GM12878 (cell line): ENCODE measurements around the gene TLR5. TPM values are rescaled to one million over a fixed set of nuclear protein-coding genes. Genes with fewer than 3 reads are reported as not detected.

ENCODE experiments used
- ATAC-seq: fragments of 200-7000 bp; cut with Tn5 transposase; 3 replicates; pipeline ENCODE4 v1.9.1; 2020; ENCODE audit warnings: mild to moderate bottlenecking, moderate library complexity
- BruUV-seq: library from RNA; stranded (reverse); fragments of 400-500 nt; replicated peaks from 2 replicates; lab custom pipeline; 2021; lab: Mats Ljungman, UMichigan
- CTCF ChIA-PET: fragments of 300-600 bp; sonication (Branson Sonifier 250); formaldehyde crosslinking; extraction: SDS; loops from one replicate; lab custom pipeline; 2021; ENCODE audit warnings: inconsistent platforms; lab: Yijun Ruan, JAX
- POLR2A ChIA-PET: fragments of 350-600 bp; formaldehyde crosslinking; extraction: SDS; loops from one replicate; lab custom pipeline; 2021; ENCODE audit warnings: inconsistent platforms; lab: Charles Lee
- RAD21 ChIA-PET: fragments of 300-600 bp; sonication (Branson Sonifier 250); formaldehyde crosslinking; loops from one replicate; lab custom pipeline; 2023; ENCODE audit warnings: antibody characterized with exemption; ENCODE audit not compliant: unreplicated experiment; lab: Charles Lee
- SMC1A ChIA-PET: fragments of 300-600 bp; sonication (Branson Sonifier 250); formaldehyde crosslinking; loops from one replicate; lab custom pipeline; 2023; ENCODE audit not compliant: unreplicated experiment, uncharacterized antibody; lab: Charles Lee
- DNase-seq: peaks from one replicate; pipeline ENCODE4 v3.0.0-alpha.2; 2011; ENCODE audit warnings: low read depth, low spot score
- FAIRE-seq: peaks from 3 replicates; lab custom pipeline; 2011; peaks lifted over from hg19 to GRCh38; lab: Jason Lieb, UNC
- H2AFZ ChIP-seq: 2 replicates; pipeline ENCODE4 v1.6.0; 2011; ENCODE audit warnings: low read depth, low read length, control low read depth; ENCODE audit not compliant: control insufficient read depth
- H3K27ac ChIP-seq: 2 replicates; pipeline ENCODE4 v1.5.1; 2011; ENCODE audit warnings: control low read depth; ENCODE audit not compliant: control insufficient read depth, insufficient read depth
- H3K27me3 ChIP-seq, 2 experiments: replicated peaks in 1 of 2; 2 replicates each; pipeline versions ENCODE4 v1.6.0 to v1.6.1; 2011; ENCODE audit warnings: low read length in 1 of 2; ENCODE audit not compliant: control insufficient read depth in 2 of 2, insufficient read depth in 2 of 2
- H3K36me3 ChIP-seq, 2 experiments: 2 replicates each; pipeline ENCODE4 v1.5.1; 2011; ENCODE audit warnings: low read length in 1 of 2; ENCODE audit not compliant: control insufficient read depth in 2 of 2, insufficient read depth in 2 of 2
- H3K4me1 ChIP-seq: 2 replicates; pipeline ENCODE4 v1.6.1; 2011; ENCODE audit warnings: mild to moderate bottlenecking, low read length, moderate library complexity, mixed read lengths; ENCODE audit not compliant: control insufficient read depth, insufficient read depth
- H3K4me2 ChIP-seq: 2 replicates; pipeline ENCODE4 v1.6.0; 2011; ENCODE audit warnings: control low read depth; ENCODE audit not compliant: control insufficient read depth, insufficient read depth
- H3K4me3 ChIP-seq: fragments of 200-600 bp; sonication (generic); 2 replicates; pipeline ENCODE4 v1.5.1; 2016
- H3K79me2 ChIP-seq: 2 replicates; pipeline ENCODE4 v1.6.0; 2011; ENCODE audit warnings: low read length; ENCODE audit not compliant: control insufficient read depth, insufficient read depth
- H3K9ac ChIP-seq: 2 replicates; pipeline ENCODE4 v1.8.0; 2011; ENCODE audit warnings: low read length, control low read depth, mixed read lengths; ENCODE audit not compliant: control insufficient read depth, insufficient read depth
- H3K9me3 ChIP-seq: replicated peaks from 3 replicates; pipeline ENCODE4 v1.5.1; 2011; ENCODE audit warnings: mild to moderate bottlenecking, low read length; ENCODE audit not compliant: control insufficient read depth, insufficient read depth
- H4K20me1 ChIP-seq: 2 replicates; pipeline ENCODE4 v1.6.0; 2011; ENCODE audit not compliant: control insufficient read depth, insufficient read depth
- E4F1 ChIP-seq: fragments of 450-650 bp; IDR thresholded peaks from 2 replicates; pipeline ENCODE4 v1.6.1; 2018; ENCODE audit warnings: borderline replicate concordance, mild to moderate bottlenecking; ENCODE audit not compliant: partially characterized antibody
- IKZF2 ChIP-seq, 2 experiments: fragments of 450-650 bp; IDR thresholded peaks; 2 replicates each; pipeline ENCODE4 v1.6.1; 2017; ENCODE audit warnings: mild to moderate bottlenecking in 2 of 2, moderate library complexity in 2 of 2
- MTA2 ChIP-seq: fragments of 450-650 bp; IDR thresholded peaks from 2 replicates; pipeline ENCODE4 v1.6.1; 2016; ENCODE audit warnings: low read depth, mild to moderate bottlenecking, moderate library complexity
- RAD21 ChIP-seq: IDR thresholded peaks from 2 replicates; pipeline ENCODE4 v1.6.1; 2011; ENCODE audit warnings: mild to moderate bottlenecking, low read depth, low read length, moderate library complexity; ENCODE audit not compliant: insufficient read depth
- RCOR1 ChIP-seq: conservative IDR thresholded peaks from 2 replicates; pipeline ENCODE4 v1.6.1; 2012; ENCODE audit warnings: low read depth, low read length, improper control_type of control experiment
- REST ChIP-seq: IDR thresholded peaks from 2 replicates; pipeline ENCODE4 v1.6.1; 2012; ENCODE audit warnings: mild to moderate bottlenecking, low read depth, low read length
- ZBTB4 ChIP-seq: fragments of 450-650 bp; formaldehyde crosslinking; IDR thresholded peaks from 2 replicates; pipeline ENCODE4 v1.4.0; 2022; ENCODE audit warnings: mild to moderate bottlenecking, moderate library complexity
- WGBS: methylation state at CpG from one replicate; pipeline ENCODE4 v1.1.6; 2016; ENCODE audit warnings: low lambda C conversion rate; ENCODE audit not compliant: insufficient replicate concordance, insufficient coverage; ENCODE audit errors: missing lambda C conversion rate; 5-methylcytosine and 5-hydroxymethylcytosine counted together
- in situ Hi-C: fragments of 300-500 bp; cut with MboI; formaldehyde crosslinking; loops from 9 replicates; pipeline ENCODE4 v1.14.3; 2018; ENCODE audit warnings: mixed read lengths
- intact Hi-C: fragments of 100-400 bp; cut with micrococcal nuclease; formaldehyde crosslinking; loops from one replicate; pipeline ENCODE4 v1.14.2; 2022; ENCODE audit not compliant: unreplicated experiment
- polyA plus RNA-seq, 11 experiments: library from polyadenylated mRNA; depleted of rRNA in 4 of 11; unstranded in 6 of 11; stranded (reverse) in 5 of 11; fragments of >200 nt; fragmentation: Nextera tagmentation in 4 of 11; fragmentation: Illumina TruSeq in 1 of 11; extraction: Ambion mirVana in 4 of 11; extraction: Trizol in 1 of 11; gene quantifications; 1 replicate in 1 of 11; 2 replicates in 10 of 11; pipeline versions ENCODE4 v1.2.1 to v1.2.3, GENCODE V29; 2011 to 2016; ENCODE audit warnings: inconsistent platforms in 2 of 11, missing spikeins in 2 of 11, low read depth in 1 of 11
- total RNA-seq, 4 experiments: library from RNA; depleted of rRNA in 3 of 4; stranded (reverse); fragments of >200 nt in 3 of 4; fragmentation: Illumina TruSeq in 1 of 4; extraction: Trizol in 1 of 4; gene quantifications; 2 replicates each; pipeline versions ENCODE4 v1.2.1 to v1.2.3, GENCODE V29; 2013 to 2021

Gene TLR5
- total and polyA plus RNA-seq, 10 of the 15 experiments (the other 5 are each of a cell fraction or from before 2014, with no cell fraction given): 0.34 to 5.3 (median 0.79) TPM

- 0% methylated on average over 1 of the region's 1 CpG for WGBS
- H3K27me3 ChIP-seq: no peaks in the 10 kb centered on the region; a peak in 1 of 4 replicates
- no peak for ATAC-seq
- H3K4me3 ChIP-seq: no peak overlapping the region
- intact Hi-C loops (no loop called here), in situ Hi-C loops (no loop called here)
- no TSS peak for BruUV-seq
- TF ChIP-seq REST (no peak), RAD21 (no peak)
- no peaks in the 10 kb centered on the region for H4K20me1 ChIP-seq
- H3K27ac ChIP-seq: no peak overlapping the region
- H3K36me3 ChIP-seq: no peaks in the 10 kb centered on the region
- CTCF ChIA-PET: interaction anchor here (1.0 kb wide), 1 partner anchor 9 kb away, joined by 3 read pairs; no protein-coding TSS in a partner anchor
- H3K9ac ChIP-seq: no peak overlapping the region
- POLR2A ChIA-PET: no interaction called here
- DNase-seq: no peak
- RAD21 ChIA-PET: interaction anchor here (0.9 kb wide), 1 partner anchor 25 kb away, joined by 3 read pairs; no protein-coding TSS in a partner anchor
- H2AFZ ChIP-seq: no peak overlapping the region
- no peaks in the 10 kb centered on the region for H3K9me3 ChIP-seq
- no peak for FAIRE-seq
- H3K4me1 ChIP-seq: no peaks in the 10 kb centered on the region
- H3K79me2 ChIP-seq: no peaks in the 10 kb centered on the region
- no peak overlapping the region for H3K4me2 ChIP-seq
- SMC1A ChIA-PET: no interaction called here
Observed at GRCh38 chr1:223118418-223118817, 24.6 kb downstream of the TLR5 start.

- in situ Hi-C loops (no loop called here), intact Hi-C loops (no loop called here)
- FAIRE-seq (no peak), ATAC-seq (no peak), DNase-seq (no peak)
- H3K27me3 ChIP-seq: no peaks in the 10 kb centered on the region; a peak in 1 of 4 replicates
- no TSS peak for BruUV-seq
- ChIA-PET SMC1A (no interaction called here), CTCF (no interaction called here), POLR2A (no interaction called here), RAD21 (no interaction called here)
- no peaks in the 10 kb centered on the region for H3K9me3 ChIP-seq
- no peaks in the 10 kb centered on the region for H3K36me3 ChIP-seq
- whole genome bisulfite sequencing: 49% methylated on average over 23 of the region's 29 CpGs
- H3K27ac ChIP-seq: no peak overlapping the region
- no peak overlapping the region for H2AFZ ChIP-seq
- no peaks in the 10 kb centered on the region for H3K79me2 ChIP-seq
- no peak overlapping the region for H3K9ac ChIP-seq
- H3K4me1 ChIP-seq: no peaks in the 10 kb centered on the region
- H3K4me3 ChIP-seq: no peak overlapping the region
- H3K4me2 ChIP-seq: no peak overlapping the region
- TF ChIP-seq MTA2: no peak
- no peak for TF ChIP-seq E4F1
- TF ChIP-seq ZBTB4 (CRISPR knock-in tag): no peak
- TF ChIP-seq IKZF2 (IDR thresholded peaks at IDR 0.05): no peak
- no peak for TF ChIP-seq RCOR1
- no peaks in the 10 kb centered on the region for H4K20me1 ChIP-seq
Observed at GRCh38 chr1:223116950-223117349, 26.1 kb downstream of the TLR5 start.
